PC-9 (cell line): Measurements from ENCODE around the gene SSBP2. TPM values are rescaled to one million over a fixed set of nuclear protein-coding genes. Genes with fewer than 3 reads are reported as not detected.

Experiments
- BruUV-seq: library from RNA; stranded (reverse); fragments of 400-500 nt; replicated peaks from 2 replicates; lab custom pipeline; 2021; lab: Mats Ljungman, UMichigan
- CTCF ChIA-PET: fragments of 300-600 bp; sonication (Branson Sonifier 250); formaldehyde crosslinking; loops from one replicate; lab custom pipeline; 2022; ENCODE audit warnings: antibody characterized with exemption; lab: Charles Lee
- POLR2A ChIA-PET: fragments of 300-600 bp; sonication (Branson Sonifier 250); formaldehyde crosslinking; loops from one replicate; lab custom pipeline; 2022; ENCODE audit warnings: antibody characterized with exemption; ENCODE audit not compliant: unreplicated experiment; lab: Charles Lee
- DNase-seq, 2 experiments: peaks; one replicate each; pipeline versions ENCODE4 v3.0.0 to v3.0.0-alpha.2; 2015 to 2022; ENCODE audit warnings: mixed read lengths in 1 of 2
- H2AFZ ChIP-seq: fragments of 200-600 bp; sonication (generic); 2 replicates; pipeline ENCODE4 v1.8.1; 2017; ENCODE audit warnings: antibody characterized with exemption
- H3F3A ChIP-seq: fragments of 200-600 bp; sonication (generic); 2 replicates; pipeline ENCODE4 v1.8.1; 2017; ENCODE audit warnings: antibody characterized with exemption, mild to moderate bottlenecking, low read depth; ENCODE audit not compliant: insufficient read depth
- H3K27ac ChIP-seq: fragments of 200-600 bp; sonication (generic); 2 replicates; pipeline ENCODE4 v1.6.1; 2016; ENCODE audit warnings: mixed run types
- H3K27me3 ChIP-seq: fragments of 200-600 bp; sonication (generic); 2 replicates; pipeline ENCODE4 v1.6.1; 2016; ENCODE audit warnings: low read depth, mixed run types; ENCODE audit not compliant: insufficient read depth
- H3K36me3 ChIP-seq: fragments of 200-600 bp; sonication (generic); 2 replicates; pipeline ENCODE4 v1.6.1; 2016; ENCODE audit warnings: low read depth, mixed run types
- H3K4me1 ChIP-seq: fragments of 200-600 bp; sonication (generic); replicated peaks from 2 replicates; pipeline ENCODE4 v1.6.1; 2016; ENCODE audit warnings: mixed run types; ENCODE audit not compliant: insufficient read depth
- H3K4me2 ChIP-seq: fragments of 200-600 bp; sonication (generic); 2 replicates; pipeline ENCODE4 v1.6.1; 2017; ENCODE audit warnings: mixed run types
- H3K4me3 ChIP-seq: fragments of 200-600 bp; sonication (generic); 2 replicates; pipeline ENCODE4 v1.6.1; 2016; ENCODE audit warnings: mixed run types
- H3K79me2 ChIP-seq: fragments of 200-600 bp; sonication (generic); 2 replicates; pipeline ENCODE4 v1.6.1; 2017; ENCODE audit warnings: low read depth, mixed run types
- H3K9me2 ChIP-seq: fragments of 200-600 bp; sonication (generic); 2 replicates; pipeline ENCODE4 v1.8.1; 2017; ENCODE audit warnings: mild to moderate bottlenecking; ENCODE audit not compliant: insufficient read depth
- H3K9me3 ChIP-seq: fragments of 200-600 bp; sonication (generic); 2 replicates; pipeline ENCODE4 v1.8.1; 2016; ENCODE audit warnings: low read depth; ENCODE audit not compliant: insufficient read depth
- H4K20me1 ChIP-seq: fragments of 200-600 bp; sonication (generic); 2 replicates; pipeline ENCODE4 v1.8.1; 2017; ENCODE audit not compliant: insufficient read depth
- EZH2 ChIP-seq: fragments of 200-600 bp; sonication (generic); IDR thresholded peaks from 2 replicates; pipeline ENCODE4 v1.8.0; 2017; ENCODE audit warnings: antibody characterized with exemption, low read depth
- intact Hi-C: fragments of 100-400 bp; cut with micrococcal nuclease; formaldehyde crosslinking; loops from one replicate; pipeline ENCODE4 v1.10.0; 2022; ENCODE audit not compliant: unreplicated experiment
- total RNA-seq: library from RNA; stranded (reverse); gene quantifications from 2 replicates; pipeline ENCODE4 v1.2.3, GENCODE V29; 2021
- TF ChIP-seq, protein P1 (sequence below): fragments of 200-600 bp; sonication (generic); conservative IDR thresholded peaks from 2 replicates; pipeline ENCODE4 v1.6.1; 2017; ENCODE audit warnings: mixed run types, antibody characterized with exemption, mild to moderate bottlenecking, moderate library complexity

SSBP2 gene
- total RNA-seq, 1 experiment from 2014 or later: 6.4 TPM

DNA sequence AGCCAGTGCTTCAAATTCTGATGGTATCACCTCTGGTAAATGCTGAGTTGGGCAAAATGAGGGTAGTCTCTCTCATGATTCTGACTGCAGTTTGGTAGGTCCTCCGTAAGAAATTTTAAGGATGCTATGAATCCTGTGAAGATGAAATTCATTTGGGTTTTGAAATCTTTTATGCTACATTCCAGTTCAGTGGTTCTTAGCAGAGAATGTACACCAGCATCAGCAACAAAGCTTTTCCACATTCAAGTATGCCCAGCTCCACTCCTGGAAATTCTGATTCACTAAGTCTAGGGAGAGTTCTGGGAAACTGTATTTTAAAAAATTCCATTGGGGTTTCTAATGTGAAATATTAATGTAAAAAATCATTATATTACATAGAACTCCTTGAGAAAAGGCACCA is 323.3 kb downstream of the SSBP2 start:
- no peaks in the 10 kb centered on the region for H3K27me3 ChIP-seq
- H3K4me3 ChIP-seq: no peak overlapping the region
- ChIA-PET CTCF (no interaction called here), POLR2A (no interaction called here)
- peaks cover 21% of the 10 kb centered on the region for H3K4me1 ChIP-seq
- H3K27ac ChIP-seq: no peak overlapping the region
- DNase-seq: no peak
- H4K20me1 ChIP-seq: no peaks in the 10 kb centered on the region
- H3K9me3 ChIP-seq: no peaks in the 10 kb centered on the region
- H2AFZ ChIP-seq: no peak overlapping the region
- no peaks in the 10 kb centered on the region for H3K79me2 ChIP-seq
- intact Hi-C loops: loop anchor here (5.0 kb wide), 2 partner anchors 80 to 325 kb away; partner anchors contain the start of gene SSBP2
- no TSS peak for BruUV-seq
- H3K4me2 ChIP-seq: no peak overlapping the region
- no peaks in the 10 kb centered on the region for H3K9me2 ChIP-seq
- no peak for TF ChIP-seq EZH2
- TF ChIP-seq, protein P1, sequence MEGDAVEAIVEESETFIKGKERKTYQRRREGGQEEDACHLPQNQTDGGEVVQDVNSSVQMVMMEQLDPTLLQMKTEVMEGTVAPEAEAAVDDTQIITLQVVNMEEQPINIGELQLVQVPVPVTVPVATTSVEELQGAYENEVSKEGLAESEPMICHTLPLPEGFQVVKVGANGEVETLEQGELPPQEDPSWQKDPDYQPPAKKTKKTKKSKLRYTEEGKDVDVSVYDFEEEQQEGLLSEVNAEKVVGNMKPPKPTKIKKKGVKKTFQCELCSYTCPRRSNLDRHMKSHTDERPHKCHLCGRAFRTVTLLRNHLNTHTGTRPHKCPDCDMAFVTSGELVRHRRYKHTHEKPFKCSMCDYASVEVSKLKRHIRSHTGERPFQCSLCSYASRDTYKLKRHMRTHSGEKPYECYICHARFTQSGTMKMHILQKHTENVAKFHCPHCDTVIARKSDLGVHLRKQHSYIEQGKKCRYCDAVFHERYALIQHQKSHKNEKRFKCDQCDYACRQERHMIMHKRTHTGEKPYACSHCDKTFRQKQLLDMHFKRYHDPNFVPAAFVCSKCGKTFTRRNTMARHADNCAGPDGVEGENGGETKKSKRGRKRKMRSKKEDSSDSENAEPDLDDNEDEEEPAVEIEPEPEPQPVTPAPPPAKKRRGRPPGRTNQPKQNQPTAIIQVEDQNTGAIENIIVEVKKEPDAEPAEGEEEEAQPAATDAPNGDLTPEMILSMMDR: no peak
- H3K36me3 ChIP-seq: no peaks in the 10 kb centered on the region
- H3F3A ChIP-seq: 0 out of 2 replicates have a peak, but pooled peaks cover 10% of the 10 kb centered on the region

DNA sequence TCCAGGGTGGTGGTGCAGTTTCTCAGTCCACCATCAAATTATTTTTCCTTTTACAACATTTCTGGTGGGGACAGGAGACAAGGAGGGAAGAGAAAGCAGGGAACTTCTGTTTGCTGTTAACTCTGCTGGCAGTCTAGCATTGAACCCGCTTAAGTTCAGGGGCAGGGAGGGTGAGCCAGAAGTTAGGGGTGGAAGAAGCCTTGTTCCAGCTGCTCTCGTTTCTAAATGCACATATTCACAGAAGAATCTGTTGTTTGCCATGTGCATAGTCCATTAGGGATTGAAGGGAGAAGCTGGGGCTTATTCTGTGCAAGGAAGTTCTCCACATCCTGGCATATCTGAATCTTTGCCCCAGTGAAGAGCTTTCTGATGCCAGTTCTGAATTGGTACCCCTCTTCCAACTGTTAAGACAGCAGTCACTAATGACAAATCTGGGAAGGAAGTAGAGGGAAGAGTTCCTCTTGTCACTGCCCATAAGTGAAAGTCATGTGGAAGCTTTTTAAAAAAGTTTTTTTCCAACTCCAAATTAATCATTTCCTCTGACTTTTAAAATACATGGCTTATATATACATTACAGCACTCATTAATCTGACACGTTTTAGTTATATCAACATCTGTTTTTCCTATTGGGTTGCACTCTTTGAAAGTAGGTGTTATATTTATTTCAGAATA is 324.4 kb downstream of the SSBP2 start:
- intact Hi-C loops: loop anchor here (5.0 kb wide), 2 partner anchors 81 to 326 kb away; partner anchors contain the start of gene SSBP2
- Histone ChIP-seq H3K4me2 (no peak overlapping the region), H3K9me3 (no peaks in the 10 kb centered on the region), H3K27ac (no peak overlapping the region), H3K9me2 (no peaks in the 10 kb centered on the region), H2AFZ (no peak overlapping the region), H3K79me2 (no peaks in the 10 kb centered on the region), H3K27me3 (no peaks in the 10 kb centered on the region), H3K36me3 (no peaks in the 10 kb centered on the region), H4K20me1 (no peaks in the 10 kb centered on the region), H3F3A (0 out of 2 replicates have a peak, but pooled peaks cover 10% of the 10 kb centered on the region), H3K4me1 (peaks cover 31% of the 10 kb centered on the region), H3K4me3 (no peak overlapping the region)
- DNase-seq: no peak
- CTCF ChIA-PET: interaction anchor here (0.5 kb wide), 1 partner anchor 11 kb away, joined by 3 read pairs; no protein-coding TSS in a partner anchor
- BruUV-seq: no TSS peak
- TF ChIP-seq, protein P1: no peak
- no peak for TF ChIP-seq EZH2
- POLR2A ChIA-PET: no interaction called here

DNA sequence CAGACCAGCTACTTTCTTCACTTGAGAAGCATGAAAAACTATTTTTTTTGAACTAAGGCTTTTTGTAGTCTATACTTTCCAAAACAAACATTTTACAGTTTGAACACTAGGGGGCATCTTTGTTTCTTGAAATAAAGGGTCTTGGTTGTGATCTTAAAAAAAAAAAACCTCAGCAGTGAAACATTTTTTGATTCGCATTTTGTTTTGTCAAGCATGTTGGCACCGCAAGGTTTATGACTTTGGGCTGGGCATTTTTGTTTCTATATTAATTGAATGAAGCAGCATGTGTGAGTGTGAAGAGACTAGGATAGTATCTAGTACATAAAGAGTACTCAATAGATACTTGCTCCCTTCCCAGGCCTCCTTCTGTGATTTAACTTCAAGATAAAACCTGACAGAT is 325.3 kb downstream of the SSBP2 start:
- BruUV-seq: no TSS peak
- no peaks in the 10 kb centered on the region for H3K36me3 ChIP-seq
- intact Hi-C loops: loop anchor here (1.0 to 5.0 kb wide), 5 partner anchors 82 to 800 kb away; partner anchors contain the start of gene SSBP2
- POLR2A ChIA-PET: no interaction called here
- 0 out of 2 replicates have a peak, but pooled peaks cover 10% of the 10 kb centered on the region for H3F3A ChIP-seq
- no peaks in the 10 kb centered on the region for H3K27me3 ChIP-seq
- DNase-seq: peak; percentile 2 to 55
- H3K9me2 ChIP-seq: no peaks in the 10 kb centered on the region
- H3K79me2 ChIP-seq: no peaks in the 10 kb centered on the region
- no peaks in the 10 kb centered on the region for H4K20me1 ChIP-seq
- H3K4me3 ChIP-seq: no peak overlapping the region
- H3K4me2 ChIP-seq: no peak overlapping the region
- CTCF ChIA-PET: interaction anchor here (0.6 to 1.4 kb wide), 3 partner anchors 42 to 801 kb away, joined by 3 to 6 read pairs (median 3); no protein-coding TSS in a partner anchor
- no peak overlapping the region for H2AFZ ChIP-seq
- no peak overlapping the region for H3K27ac ChIP-seq
- peaks cover 35% of the 10 kb centered on the region for H3K4me1 ChIP-seq
- no peak for TF ChIP-seq EZH2
- TF ChIP-seq, protein P1: peak; percentile 83
- H3K9me3 ChIP-seq: no peaks in the 10 kb centered on the region
